HG02763 (cell line): Measurements from ENCODE around the gene LRRC45.

Source experiments
- ATAC-seq: cut with Tn5 transposase; IDR thresholded peaks from one replicate; pipeline ENCODE4 v1.9.1; 2021; ENCODE audit warnings: mild to moderate bottlenecking, moderate library complexity; ENCODE audit not compliant: unreplicated experiment

The LRRC45 gene

GRCh38 chr17:82049106-82049505 lies 26.0 kb downstream of the LRRC45 start:
- no peak for ATAC-seq

DNA sequence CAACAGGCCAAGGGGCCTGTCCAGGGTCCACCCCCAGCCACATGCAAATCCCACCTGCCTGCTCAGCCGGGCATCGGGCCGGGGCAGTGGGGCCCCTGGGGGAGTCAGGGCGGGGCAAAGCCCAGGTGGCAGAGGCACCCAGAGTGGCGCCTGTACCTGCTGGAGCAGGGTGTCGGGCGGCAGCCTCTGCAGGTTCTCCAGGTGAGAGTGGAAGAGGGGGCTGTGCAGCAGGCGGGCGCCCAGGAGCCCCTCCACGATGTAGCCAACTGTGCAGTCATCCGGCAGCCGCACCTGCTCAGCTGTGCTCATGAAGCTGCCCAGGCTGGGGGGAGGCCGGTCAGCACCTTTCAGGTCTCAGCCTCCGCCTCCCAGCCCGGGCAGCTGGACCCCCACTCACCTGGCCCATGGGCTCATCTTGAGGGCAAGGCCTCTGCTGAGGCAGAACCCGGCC lies 26.4 kb downstream of the LRRC45 start:
- no peak for ATAC-seq

DNA sequence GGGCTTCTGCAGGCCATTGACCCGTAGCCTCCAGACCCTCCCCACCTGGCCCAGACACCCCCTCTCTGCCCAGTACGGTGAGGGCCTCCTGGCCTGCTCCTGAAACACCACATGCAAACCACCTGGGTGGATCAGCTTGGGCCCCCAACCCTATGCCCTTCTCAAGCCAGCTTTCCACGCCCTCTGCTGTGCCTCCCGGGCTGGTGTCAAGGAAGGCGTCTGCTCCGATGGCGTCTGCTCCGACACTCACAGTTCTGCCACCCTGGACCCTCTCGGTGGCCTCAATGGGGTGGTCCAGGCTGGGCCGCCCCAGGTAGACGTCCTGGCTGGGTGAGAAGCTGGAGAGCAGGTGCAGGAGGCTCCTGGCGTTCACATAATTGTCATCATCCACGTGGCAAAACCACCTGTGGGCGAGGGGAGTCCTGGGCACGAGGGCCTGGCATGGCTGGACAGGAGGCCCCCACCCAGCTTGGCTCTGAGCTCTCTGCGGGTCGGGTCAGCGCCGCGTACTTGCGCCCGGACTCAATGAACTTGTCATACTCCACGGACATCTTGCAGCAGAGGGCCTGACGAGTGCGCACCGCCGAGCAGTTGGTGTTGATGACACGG lies 27.2 kb downstream of the LRRC45 start:
- ATAC-seq = no peak

DNA sequence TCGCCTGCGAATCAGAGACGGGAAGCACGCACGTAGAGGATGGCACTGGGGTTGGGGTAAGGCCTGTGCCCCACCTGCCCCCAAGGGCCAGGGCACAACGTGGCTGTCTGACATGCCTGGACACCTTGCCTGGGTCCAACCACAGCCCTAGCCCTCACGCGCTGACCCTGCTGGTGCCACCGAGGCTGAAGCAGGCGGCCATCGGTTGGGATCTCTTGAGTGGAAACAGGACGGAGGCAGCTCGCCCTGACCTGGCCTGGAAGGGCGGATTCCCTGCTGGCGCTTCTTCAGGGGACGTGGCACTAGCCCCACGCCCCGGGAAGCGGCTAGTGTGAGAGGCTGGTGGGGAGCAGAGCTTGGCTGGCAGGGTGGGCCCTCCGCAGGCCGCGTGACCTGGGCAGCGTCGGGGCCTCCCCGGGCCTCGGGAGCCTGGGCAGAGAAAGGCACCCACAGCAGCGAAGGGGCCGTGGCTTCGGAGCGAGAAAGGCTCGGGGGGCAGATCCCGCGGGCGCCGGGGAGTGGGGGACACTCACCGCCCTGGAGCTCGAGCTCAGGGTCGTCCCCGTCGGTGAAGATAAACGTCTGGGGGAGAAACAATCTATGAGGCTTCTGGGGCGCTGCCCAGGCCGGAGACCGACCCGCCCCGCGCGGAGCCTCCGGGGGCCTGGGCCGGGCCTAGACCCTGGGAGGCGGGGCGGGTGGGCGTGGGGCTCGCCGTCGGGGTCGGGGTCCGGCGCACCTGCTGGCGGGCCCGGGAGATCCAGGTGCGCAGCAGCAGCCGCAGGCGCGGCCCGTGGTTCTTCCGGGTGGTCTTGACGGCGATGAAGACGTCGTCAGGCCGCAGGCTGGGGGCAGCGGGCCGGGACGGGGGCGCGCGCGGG lies 27.9 kb downstream of the LRRC45 start:
- peak; percentile 11 for ATAC-seq

DNA sequence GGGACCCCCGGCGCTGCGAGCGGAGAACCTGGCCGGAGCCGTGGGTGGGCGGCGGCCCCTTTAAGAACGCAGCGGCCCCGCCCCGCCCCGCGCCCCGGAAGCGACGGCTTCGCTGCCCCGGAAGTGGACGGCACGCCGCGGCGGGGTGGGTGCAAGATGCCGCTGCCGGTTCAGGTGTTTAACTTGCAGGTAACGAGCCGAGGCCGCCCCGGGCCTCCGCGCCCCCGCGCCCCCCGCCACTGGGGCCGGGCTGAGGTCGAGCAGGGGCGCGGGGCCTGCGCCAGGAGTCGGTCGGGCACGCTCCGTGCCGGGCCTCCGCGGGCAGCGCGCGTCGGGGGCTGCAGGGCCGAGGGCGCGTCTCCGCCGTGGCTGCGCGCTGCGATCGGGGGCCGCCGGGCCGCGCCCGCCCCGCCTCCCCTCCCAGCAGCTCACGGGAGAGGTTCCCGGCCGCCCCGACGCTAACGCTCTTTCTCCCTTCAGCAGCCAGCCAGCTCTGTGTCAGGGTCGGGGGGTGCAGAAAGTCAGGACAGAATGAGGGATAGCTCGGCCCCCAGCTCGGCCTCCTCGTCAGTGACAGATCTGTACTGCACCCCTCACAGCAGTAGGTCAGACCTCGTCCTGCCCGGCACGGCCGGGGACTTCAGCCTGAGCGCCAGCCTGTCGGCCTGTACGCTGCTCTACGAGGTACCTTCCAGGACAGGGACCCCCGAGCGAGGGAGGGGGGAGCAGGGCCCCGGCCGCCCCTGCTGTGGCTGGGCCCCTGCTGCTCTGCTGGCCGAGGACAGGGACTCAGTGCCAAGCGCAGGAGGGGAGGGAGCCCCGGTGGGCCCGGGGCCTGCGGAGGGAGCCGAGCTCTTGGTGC lies 28.9 kb downstream of the LRRC45 start, which contains the start of the genes GPS1 and RFNG:
GPS1 (plus strand) TSS at position 123 of the 862 bp plus-strand sequence; CDS start at position 157, 34 bp downstream.
RFNG (minus strand) TSS at position 36 of the 862 bp plus-strand sequence. CDS start 45 bp downstream, outside the sequence.
- ATAC-seq = peak; percentile 44

GRCh38 chr17:82052638-82053059 lies 29.5 kb downstream of the LRRC45 start:
- no peak for ATAC-seq

GRCh38 chr17:82053130-82053529 lies 30.0 kb downstream of the LRRC45 start:
- no peak for ATAC-seq

DNA sequence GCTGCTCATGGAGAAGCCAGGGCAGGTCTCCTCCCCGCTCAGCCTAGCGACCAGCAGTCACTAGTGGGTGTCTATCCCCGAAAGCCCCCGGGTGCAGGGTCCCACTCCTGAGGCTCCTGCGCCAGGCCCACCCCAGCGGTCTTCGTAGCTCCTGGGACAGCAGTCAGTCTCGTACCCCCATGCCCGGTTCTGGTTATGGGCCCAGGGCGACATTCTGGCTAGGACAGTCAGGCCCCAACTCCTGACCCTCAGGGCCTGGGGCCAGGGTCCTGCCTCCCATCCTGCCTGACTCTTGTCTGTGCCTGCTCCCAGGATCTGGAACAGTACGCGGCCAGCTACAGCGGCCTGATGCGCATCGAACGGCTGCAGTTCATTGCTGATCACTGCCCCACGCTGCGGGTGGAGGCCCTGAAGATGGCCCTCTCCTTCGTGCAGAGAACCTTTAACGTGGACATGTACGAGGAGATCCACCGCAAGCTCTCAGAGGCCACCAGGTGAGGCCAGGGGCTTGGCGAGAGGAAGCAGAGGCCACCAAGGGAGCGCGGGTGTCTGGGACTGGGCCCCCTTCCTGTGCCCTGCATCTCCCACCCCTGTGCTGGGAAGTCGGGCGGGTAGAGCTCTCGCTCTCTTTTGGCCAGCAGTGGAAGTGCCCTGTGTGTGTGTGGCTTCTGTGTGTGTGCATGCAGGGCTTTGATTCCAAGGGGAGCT lies 30.6 kb downstream of the LRRC45 start:
- ATAC-seq = no peak

GRCh38 chr17:82054351-82055022 lies 31.4 kb downstream of the LRRC45 start:
- ATAC-seq = no peak

- no peak for ATAC-seq
Observed at GRCh38 chr17:82055023-82055964, 32.2 kb downstream of the LRRC45 start.

DNA sequence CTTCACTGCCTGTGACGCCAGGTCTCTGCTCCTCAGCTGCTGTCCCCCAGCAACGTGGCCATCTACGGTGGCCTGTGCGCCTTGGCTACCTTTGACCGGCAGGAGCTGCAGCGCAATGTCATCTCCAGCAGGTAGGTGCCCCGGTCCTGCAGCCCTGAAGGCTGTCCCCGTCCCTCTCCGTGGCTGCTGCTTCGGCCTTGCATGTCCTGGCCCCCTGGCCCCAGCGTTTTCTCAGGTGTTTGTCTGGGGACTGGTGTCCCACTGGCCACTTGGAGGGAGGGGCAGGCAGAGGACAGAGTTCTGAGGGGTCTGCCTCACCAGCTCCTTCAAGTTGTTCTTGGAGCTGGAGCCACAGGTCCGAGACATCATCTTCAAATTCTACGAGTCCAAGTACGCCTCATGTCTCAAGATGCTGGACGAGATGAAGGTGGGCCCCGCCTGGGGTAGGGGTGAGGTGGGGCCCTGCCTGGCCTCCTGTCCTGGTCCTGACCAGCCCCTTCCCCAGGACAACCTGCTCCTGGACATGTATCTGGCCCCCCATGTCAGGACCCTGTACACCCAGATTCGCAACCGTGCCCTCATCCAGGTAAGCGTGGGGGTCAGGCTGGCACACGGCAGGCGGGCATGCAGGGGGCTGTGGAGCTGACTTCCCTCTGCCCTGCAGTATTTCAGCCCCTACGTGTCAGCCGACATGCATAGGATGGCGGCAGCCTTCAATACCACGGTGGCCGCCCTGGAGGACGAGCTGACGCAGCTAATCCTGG lies 33.0 kb downstream of the LRRC45 start:
- ATAC-seq = no peak

DNA sequence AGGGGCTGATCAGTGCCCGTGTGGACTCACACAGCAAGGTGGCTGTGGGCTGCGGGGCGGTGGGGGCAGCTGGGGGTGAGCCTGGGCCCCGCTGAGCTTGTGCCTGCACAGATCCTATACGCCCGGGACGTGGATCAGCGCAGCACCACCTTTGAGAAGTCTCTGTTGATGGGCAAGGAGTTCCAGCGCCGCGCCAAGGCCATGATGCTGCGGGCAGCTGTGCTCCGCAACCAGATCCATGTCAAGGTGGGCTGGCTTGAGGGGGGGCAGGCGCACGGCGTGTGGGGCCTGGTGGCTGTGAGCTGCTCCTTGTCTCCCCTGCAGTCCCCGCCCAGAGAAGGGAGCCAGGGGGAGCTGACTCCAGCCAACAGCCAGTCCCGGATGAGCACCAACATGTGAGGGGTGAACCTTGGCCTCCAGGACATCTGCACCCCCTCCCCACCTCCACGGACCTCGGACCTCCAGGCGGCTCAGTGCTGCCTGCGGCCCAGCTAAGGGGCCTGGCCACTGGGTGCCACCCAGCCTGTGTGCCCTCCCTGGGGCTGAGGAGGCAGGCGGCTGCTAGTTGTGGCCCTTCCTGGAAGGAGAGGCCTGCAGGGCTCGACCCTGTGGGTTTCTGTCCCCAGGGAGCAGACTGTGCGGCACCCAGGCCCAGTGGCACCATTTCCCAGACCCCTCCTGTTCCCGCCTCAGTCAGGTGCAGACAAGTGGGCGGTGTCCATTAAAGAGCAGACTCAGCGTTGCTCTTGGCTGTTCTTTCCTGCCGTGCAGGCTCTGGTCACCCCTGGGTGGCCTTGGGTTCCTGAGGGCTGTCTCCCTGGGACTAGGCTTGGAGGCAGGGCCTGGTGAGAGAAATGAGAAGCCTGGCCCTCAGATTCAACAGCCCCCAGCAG lies 33.9 kb downstream of the LRRC45 start:
- no peak for ATAC-seq

- no peak for ATAC-seq
Observed at GRCh38 chr17:82058230-82058854, 35.2 kb downstream of the LRRC45 start.

DNA sequence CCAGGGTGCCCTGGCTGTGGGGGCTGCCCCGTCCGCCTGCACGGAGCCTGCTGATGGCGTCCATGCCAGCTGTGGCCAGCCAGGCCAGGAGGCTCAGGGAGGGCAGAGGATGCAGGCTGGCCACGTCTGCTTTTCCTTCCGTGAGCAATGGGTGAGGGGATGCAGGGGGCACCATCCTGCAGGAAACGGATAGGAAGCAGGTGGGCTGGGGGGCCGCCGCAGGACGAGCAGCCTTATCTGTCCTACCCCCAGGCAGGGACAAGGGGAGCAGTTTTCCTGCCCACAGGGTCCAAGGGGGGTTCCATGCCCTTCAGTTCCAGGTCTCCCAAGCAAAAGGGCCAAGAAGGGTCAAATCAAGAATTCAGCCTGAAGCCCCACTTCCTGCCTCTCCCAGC lies 35.7 kb downstream of the LRRC45 start:
- ATAC-seq = no peak

DNA sequence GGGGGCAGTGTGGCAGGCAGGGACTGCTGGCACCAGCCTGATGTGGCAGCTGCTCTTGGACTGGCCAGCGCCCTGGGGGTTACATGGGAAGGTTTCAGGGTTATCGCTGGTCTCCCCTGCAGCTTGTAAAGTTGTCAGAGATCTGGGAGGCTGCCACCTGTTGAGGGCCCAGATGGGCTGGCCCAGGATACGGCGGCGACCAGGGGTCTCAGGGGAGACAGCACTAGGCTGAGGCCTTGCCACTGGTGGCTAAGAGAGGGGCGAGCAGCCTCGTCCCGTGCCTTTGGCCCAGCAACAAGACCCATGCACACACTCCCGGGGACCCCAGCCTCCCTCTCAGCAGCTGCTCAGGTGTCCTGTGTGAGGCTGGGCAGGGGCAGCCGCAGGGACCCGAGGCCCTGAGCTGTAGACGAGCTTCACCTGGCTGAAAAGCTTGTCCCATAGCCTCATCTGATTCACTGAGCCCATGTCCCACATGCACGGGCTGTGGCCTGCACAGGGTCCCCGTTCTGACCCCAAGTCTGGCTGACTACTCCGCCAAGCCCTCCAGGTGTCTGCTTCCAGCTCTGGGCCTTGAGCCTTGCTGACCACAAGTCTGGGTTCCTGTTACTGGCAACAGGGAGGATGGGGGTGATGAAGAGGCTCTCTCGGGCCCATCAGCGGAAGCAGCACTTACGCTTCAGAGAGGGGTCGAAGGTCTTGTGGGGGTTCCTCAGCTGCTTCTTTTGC lies 36.3 kb downstream of the LRRC45 start:
- ATAC-seq = no peak

- ATAC-seq = no peak
Observed at GRCh38 chr17:82060001-82060380, 36.9 kb downstream of the LRRC45 start.
